ENCODE data around the gene TCF3.
"Not testable (repeated sequence)": the region's sequence is repeated elsewhere in the genome, so short reads cannot be mapped to it uniquely, and the experiment has no call there.

The TCF3 gene

GRCh38 chr19:1650650-1651567, 1.5 kb downstream of the TCF3 start:
- no peak for DNase-seq (ENCODE audit: low spot score)

- no peak for DNase-seq (ENCODE audit: low spot score)
Observed at GRCh38 chr19:1649706-1650649, 2.4 kb downstream of the TCF3 start.

- DNase-seq (ENCODE audit: low spot score): no peak
Observed at GRCh38 chr19:1648920-1649541, 3.4 kb downstream of the TCF3 start.

GRCh38 chr19:1648459-1648849, 4.0 kb downstream of the TCF3 start:
- no peak for DNase-seq (ENCODE audit: low spot score)

GRCh38 chr19:1647501-1648458, 4.6 kb downstream of the TCF3 start:
- no peak for DNase-seq (ENCODE audit: low spot score)

GRCh38 chr19:1646659-1647453, 5.6 kb downstream of the TCF3 start:
- DNase-seq (ENCODE audit: low spot score): no peak

GRCh38 chr19:1646149-1646548, 6.3 kb downstream of the TCF3 start:
- no peak for DNase-seq (ENCODE audit: low spot score)

- DNase-seq (ENCODE audit: low spot score): no peak
Observed at GRCh38 chr19:1645299-1645698, 7.1 kb downstream of the TCF3 start.

GRCh38 chr19:1644070-1644469, 8.3 kb downstream of the TCF3 start:
- DNase-seq (ENCODE audit: low spot score): no peak

GRCh38 chr19:1640893-1641448, 11.4 kb downstream of the TCF3 start:
- DNase-seq (ENCODE audit: low spot score): not testable (repeated sequence)

- DNase-seq (ENCODE audit: low spot score): no peak
Observed at GRCh38 chr19:1636325-1637236, 15.8 kb downstream of the TCF3 start.

GRCh38 chr19:1634938-1635243, 17.5 kb downstream of the TCF3 start:
- no peak for DNase-seq (ENCODE audit: low spot score)

- peak; percentile 41 for DNase-seq (ENCODE audit: low spot score)
Observed at GRCh38 chr19:1634242-1634937, 18.0 kb downstream of the TCF3 start.

- no peak for DNase-seq (ENCODE audit: low spot score)
Observed at GRCh38 chr19:1633269-1633826, 19.1 kb downstream of the TCF3 start.

GRCh38 chr19:1632462-1633268, 19.8 kb downstream of the TCF3 start:
- no peak for DNase-seq (ENCODE audit: low spot score)

GRCh38 chr19:1631557-1632100, 20.8 kb downstream of the TCF3 start:
- no peak for DNase-seq (ENCODE audit: low spot score)

- DNase-seq (ENCODE audit: low spot score): no peak
Observed at GRCh38 chr19:1630811-1631210, 21.6 kb downstream of the TCF3 start.

Data from cerebellar cortex (tissue), 1 donor.